Mammary epithelial cell (primary cell): ENCODE results near the gene RNF220.

ENCODE experiments used
- CTCF ChIP-seq, 2 donors: IDR thresholded peaks in 1 of 2; conservative IDR thresholded peaks in 1 of 2; 2 replicates each; pipeline ENCODE4 v1.5.1; 2011 to 2012; ENCODE audit warnings: inconsistent platforms in 2 of 2, low read length in 2 of 2, mild to moderate bottlenecking in 2 of 2, control low read depth in 1 of 2, low read depth in 1 of 2; ENCODE audit not compliant: insufficient read depth in 1 of 2; ENCODE audit errors: extremely low read depth in 1 of 2
- EZH2 ChIP-seq: IDR thresholded peaks from 2 replicates; pipeline ENCODE4 v1.6.1; 2012; ENCODE audit warnings: low read length, inconsistent platforms, borderline replicate concordance

GRCh38 chr1:44415013-44415412 is 10.0 kb downstream of the RNF220 start:
- TF ChIP-seq CTCF (conservative IDR thresholded peaks at IDR 0.05 in 1 of 2, IDR thresholded peaks at IDR 0.05 in 1 of 2; ENCODE audit: extremely low read depth in 1 of 2, insufficient read depth in 1 of 2, low read depth in 1 of 2, low read length in 2 of 2) (no peak), EZH2 (no peak)
